SU-DHL-6 (cell line): Measurements from ENCODE around the gene LIPE.

ENCODE experiments used
- H2AFZ ChIP-seq: fragments of 200-600 bp; sonication (generic); 2 replicates; pipeline ENCODE4 v1.6.1; 2014; ENCODE audit warnings: low read depth, mild to moderate bottlenecking, moderate library complexity, mixed read lengths, antibody characterized with exemption, low read length; ENCODE audit not compliant: severe bottlenecking
- H3F3A ChIP-seq: fragments of 200-600 bp; shearing (Covaris generic); 2 replicates; pipeline ENCODE4 v1.6.0; 2016; ENCODE audit warnings: antibody characterized with exemption, mild to moderate bottlenecking; ENCODE audit not compliant: insufficient read depth
- H3K27ac ChIP-seq: fragments of 200-600 bp; sonication (generic); 2 replicates; pipeline ENCODE4 v1.5.1; 2016; ENCODE audit warnings: low read depth, mild to moderate bottlenecking, low read length, moderate library complexity, mixed read lengths
- H3K27me3 ChIP-seq: fragments of 200-600 bp; sonication (generic), shearing (Covaris generic); 2 replicates; pipeline ENCODE4 v1.6.0; 2014; ENCODE audit warnings: mild to moderate bottlenecking, low read length
- H3K36me3 ChIP-seq: fragments of 200-600 bp; sonication (generic); 2 replicates; pipeline ENCODE4 v1.6.1; 2014; ENCODE audit warnings: mild to moderate bottlenecking, low read length, mixed read lengths
- H3K4me2 ChIP-seq: fragments of 300-600, 200-600 bp; shearing (Covaris generic), sonication (generic); 2 replicates; pipeline ENCODE4 v1.6.0; 2014; ENCODE audit warnings: low read length, low read depth, mild to moderate bottlenecking; ENCODE audit not compliant: poor library complexity, severe bottlenecking
- H3K4me3 ChIP-seq: fragments of 200-600 bp; sonication (generic); 2 replicates; pipeline ENCODE4 v1.5.1; 2014; ENCODE audit warnings: antibody characterized with exemption, low read length, mild to moderate bottlenecking, mixed read lengths; ENCODE audit not compliant: insufficient read depth, poor library complexity, severe bottlenecking
- H3K79me2 ChIP-seq: fragments of 200-600 bp; sonication (generic); 2 replicates; pipeline ENCODE4 v1.6.1; 2014; ENCODE audit warnings: mild to moderate bottlenecking, low read length, moderate library complexity; ENCODE audit not compliant: insufficient read depth
- H3K9ac ChIP-seq: fragments of 200-600 bp; sonication (generic); 2 replicates; pipeline ENCODE4 v1.7.0; 2014; ENCODE audit warnings: mild to moderate bottlenecking, low read length
- H3K9me2 ChIP-seq: fragments of 200-600 bp; sonication (generic); replicated peaks from 2 replicates; pipeline ENCODE4 v1.6.1; 2014; ENCODE audit warnings: low read length; ENCODE audit not compliant: insufficient read depth
- H3K9me3 ChIP-seq: fragments of 200-600 bp; sonication (generic); 2 replicates; pipeline ENCODE4 v1.6.1; 2014; ENCODE audit warnings: low read length, mixed read lengths; ENCODE audit not compliant: insufficient read depth
- H4K20me1 ChIP-seq: fragments of 200-600 bp; sonication (generic); 2 replicates; pipeline ENCODE4 v1.6.1; 2014; ENCODE audit warnings: low read depth, mild to moderate bottlenecking, antibody characterized with exemption, low read length, moderate library complexity, mixed read lengths
- CTCF ChIP-seq: fragments of 200-600 bp; sonication (generic); IDR thresholded peaks from one replicate; pipeline ENCODE4 v1.5.1; 2017; ENCODE audit warnings: antibody characterized with exemption, mild to moderate bottlenecking, low read length, moderate library complexity; ENCODE audit not compliant: insufficient read depth, poor library complexity, severe bottlenecking
- EZH2phosphoT487 ChIP-seq: fragments of 200-600 bp; sonication (generic), shearing (Covaris generic); conservative IDR thresholded peaks from 2 replicates; pipeline ENCODE4 v1.6.1; 2018; ENCODE audit warnings: mild to moderate bottlenecking, antibody characterized with exemption, low read length, moderate library complexity, mixed read lengths

The LIPE gene

GRCh38 chr19:42356686-42357085 is 70.5 kb downstream of the LIPE start:
- Histone ChIP-seq H3K4me2 (no peak overlapping the region), H3F3A (no peaks in the 10 kb centered on the region), H3K9me2 (no peaks in the 10 kb centered on the region), H2AFZ (no peak overlapping the region), H3K27ac (no peak overlapping the region), H3K4me3 (no peak overlapping the region), H4K20me1 (no peaks in the 10 kb centered on the region), H3K9ac (no peak overlapping the region), H3K27me3 (no peaks in the 10 kb centered on the region), H3K36me3 (no peaks in the 10 kb centered on the region), H3K79me2 (no peaks in the 10 kb centered on the region), H3K9me3 (no peaks in the 10 kb centered on the region)
- no peak for TF ChIP-seq CTCF
- no peak for TF ChIP-seq EZH2phosphoT487

GRCh38 chr19:42355896-42356295 is 71.3 kb downstream of the LIPE start:
- Histone ChIP-seq H3K9ac (no peak overlapping the region), H3F3A (no peaks in the 10 kb centered on the region), H3K4me2 (no peak overlapping the region), H3K4me3 (no peak overlapping the region), H3K36me3 (no peaks in the 10 kb centered on the region), H3K9me2 (no peaks in the 10 kb centered on the region), H2AFZ (no peak overlapping the region), H3K9me3 (no peaks in the 10 kb centered on the region), H4K20me1 (no peaks in the 10 kb centered on the region), H3K27ac (no peak overlapping the region), H3K27me3 (no peaks in the 10 kb centered on the region), H3K79me2 (no peaks in the 10 kb centered on the region)
- TF ChIP-seq CTCF (no peak), EZH2phosphoT487 (no peak)

- Histone ChIP-seq H3K4me3 (no peak overlapping the region), H4K20me1 (no peaks in the 10 kb centered on the region), H3K36me3 (no peaks in the 10 kb centered on the region), H3K4me2 (no peak overlapping the region), H3K27ac (no peak overlapping the region), H3F3A (no peaks in the 10 kb centered on the region), H3K9ac (no peak overlapping the region), H2AFZ (no peak overlapping the region), H3K9me2 (no peaks in the 10 kb centered on the region), H3K79me2 (no peaks in the 10 kb centered on the region), H3K9me3 (no peaks in the 10 kb centered on the region), H3K27me3 (no peaks in the 10 kb centered on the region)
- TF ChIP-seq EZH2phosphoT487 (no peak), CTCF (no peak)
Observed at GRCh38 chr19:42353341-42354015, 73.7 kb downstream of the LIPE start.
